ENCODE data around the gene TSHZ2. TPM values are rescaled to one million over a fixed set of nuclear protein-coding genes. Genes with fewer than 3 reads are reported as not detected.

TSHZ2 gene
- total and polyA plus RNA-seq, 2 donors (not counting 3 experiments of a cell fraction or from before 2014, with no cell fraction given): not detected

GRCh38 chr20:53073636-53074415 lies 101.7 kb downstream of the TSHZ2 start:
- H3K4me1 ChIP-seq (ENCODE audit: control insufficient read depth, extremely low read depth, insufficient read depth, low read length): peaks cover 21% of the 10 kb centered on the region
- TF ChIP-seq FOS (IDR thresholded peaks at IDR 0.05; ENCODE audit: borderline replicate concordance, insufficient read depth, low read length) (no peak), MAX (IDR thresholded peaks at IDR 0.05; ENCODE audit: insufficient read depth, insufficient read length) (no peak), EZH2 (IDR thresholded peaks at IDR 0.05; ENCODE audit: borderline replicate concordance, low read depth, low read length, severe bottlenecking) (no peak), POLR2AphosphoS5 (IDR thresholded peaks at IDR 0.05; ENCODE audit: insufficient read depth, low read depth, low read length) (no peak), GATA2 (IDR thresholded peaks at IDR 0.05; ENCODE audit: insufficient read depth, insufficient read length, low read depth, low read length) (no peak), MYC (IDR thresholded peaks at IDR 0.05; ENCODE audit: low read depth, low read length) (no peak), POLR2A (IDR thresholded peaks at IDR 0.05; ENCODE audit: low read depth, low read length) (no peak), JUN (IDR thresholded peaks at IDR 0.05; ENCODE audit: borderline replicate concordance, insufficient read depth, insufficient read length, low read depth) (no peak), CTCF (IDR thresholded peaks at IDR 0.05; ENCODE audit: extremely low read depth in 1 of 2, insufficient read depth in 1 of 2, low read depth in 1 of 2, low read length in 2 of 2) (no peak)
- H3K27me3 ChIP-seq (ENCODE audit: control insufficient read depth in 2 of 2, insufficient read depth in 2 of 2, low read length in 2 of 2): no peaks in the 10 kb centered on the region
- FAIRE-seq (no peak), DNase-seq (ENCODE audit: low read depth, low spot score) (no peak)
- H3K27ac ChIP-seq (ENCODE audit: insufficient read depth, low read depth, low read length): no peak overlapping the region
- H2AFZ ChIP-seq (ENCODE audit: low read depth, low read length): no peak overlapping the region
- ChIA-PET CTCF (no interaction called here), POLR2A (no interaction called here)
- no peaks in the 10 kb centered on the region for H3K36me3 ChIP-seq (ENCODE audit: control insufficient read depth in 2 of 2, extremely low read depth in 1 of 2, insufficient read depth in 2 of 2, low read length in 2 of 2)
- BruUV-seq (replicated peaks): no TSS peak
- no peaks in the 10 kb centered on the region for H3K79me2 ChIP-seq (ENCODE audit: control insufficient read depth, insufficient read depth, low read length)
- dilution Hi-C loops (cut with MboI; ENCODE audit: extremely low pct_ligation_motif_present, low sequenced_read_pairs) (no loop called here), intact Hi-C loops (cut with micrococcal nuclease) (no loop called here)
- no peak overlapping the region for H3K4me2 ChIP-seq (ENCODE audit: insufficient read depth, low read length)
- H4K20me1 ChIP-seq (replicated peaks; ENCODE audit: control insufficient read depth, extremely low read depth, insufficient read depth, low read length): no peaks in the 10 kb centered on the region
- no peak overlapping the region for H3K9ac ChIP-seq (replicated peaks; ENCODE audit: extremely low read depth, insufficient read depth, low read length)
- no peaks in the 10 kb centered on the region for H3K9me1 ChIP-seq (replicated peaks; ENCODE audit: control insufficient read depth, extremely low read depth, insufficient read depth, low read length)
- no peaks in the 10 kb centered on the region for H3K9me3 ChIP-seq (replicated peaks; ENCODE audit: control insufficient read depth, insufficient read depth, low read length)
- no peak overlapping the region for H3K4me3 ChIP-seq (replicated peaks in 1 of 3; ENCODE audit: insufficient read depth in 1 of 3, low read depth in 1 of 3, low read length in 3 of 3)
